ENCODE measurements around the gene ARHGAP6. TPM values are rescaled to one million over a fixed set of nuclear protein-coding genes. Genes with fewer than 3 reads are reported as not detected.

ARHGAP6 gene
- total and polyA plus RNA-seq, 2 experiments from 2014 or later = 0.08 to 0.54 TPM

GRCh38 chrX:11261260-11261659 lies 404.5 kb downstream of the ARHGAP6 start:
- H3K9me3 ChIP-seq (ENCODE audit: low read depth) = no peaks in the 10 kb centered on the region
- no peak overlapping the region for H2AFZ ChIP-seq
- no peaks in the 10 kb centered on the region for H3K36me3 ChIP-seq (ENCODE audit: low read depth)
- in situ Hi-C loops (cut with MboI) = no loop called here
- H3F3A ChIP-seq (ENCODE audit: insufficient read depth) = no peaks in the 10 kb centered on the region; the same call in 1 of the 2 replicates
- no peaks in the 10 kb centered on the region for H3K27me3 ChIP-seq (replicated peaks; ENCODE audit: insufficient read depth)
- H3K4me2 ChIP-seq (ENCODE audit: unreplicated experiment) = no peak overlapping the region
- H3K79me2 ChIP-seq (ENCODE audit: insufficient read depth) = no peaks in the 10 kb centered on the region
- no peaks in the 10 kb centered on the region for H4K20me1 ChIP-seq (ENCODE audit: insufficient read depth)
- H3K27ac ChIP-seq = no peak overlapping the region
- DNase-seq = peak; percentile 83
- TF ChIP-seq EZH2 (IDR thresholded peaks at IDR 0.05; ENCODE audit: insufficient read depth, poor library complexity, severe bottlenecking) = no peak
- TF ChIP-seq EZH2phosphoT487 (IDR thresholded peaks at IDR 0.05; ENCODE audit: insufficient read depth, low read depth) = no peak
- H3K9me2 ChIP-seq (ENCODE audit: insufficient read depth) = no peaks in the 10 kb centered on the region
- no peak overlapping the region for H3K4me3 ChIP-seq
- H3K9ac ChIP-seq = no peak overlapping the region
- WGBS, 2 experiments (ENCODE audit: low coverage in 1 of 2, low lambda C conversion rate in 2 of 2, missing lambda C conversion rate in 2 of 2) = 100% methylated on average over 1 of the region's 1 CpG
- peaks cover 4% of the 10 kb centered on the region; the same call in 1 of the 2 replicates for H3K4me1 ChIP-seq (ENCODE audit: insufficient read depth)

DNA sequence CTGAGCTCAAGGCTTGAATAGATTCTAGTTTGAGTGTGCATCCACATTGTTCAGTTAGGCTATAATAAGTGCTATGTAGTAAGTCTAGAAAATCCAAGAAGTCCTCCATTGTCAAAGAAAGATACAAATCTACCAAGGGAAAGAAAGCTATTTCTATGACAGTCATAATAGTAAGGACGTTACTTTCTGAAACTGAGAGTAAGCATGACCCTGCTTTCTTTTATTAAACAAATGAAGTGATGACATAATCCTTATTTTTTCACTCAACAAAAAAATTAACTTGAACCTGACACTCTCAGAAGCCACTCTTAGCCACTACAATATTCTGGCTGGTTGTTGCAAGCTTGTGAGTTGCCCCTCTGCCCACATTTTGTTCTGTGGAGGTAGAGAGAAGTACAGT lies 406.3 kb downstream of the ARHGAP6 start:
- Histone ChIP-seq H3K9me2 (ENCODE audit: insufficient read depth) (no peaks in the 10 kb centered on the region), H3K4me3 (no peak overlapping the region), H3K36me3 (ENCODE audit: low read depth) (no peaks in the 10 kb centered on the region), H3F3A (ENCODE audit: insufficient read depth) (no peaks in the 10 kb centered on the region; the same call in 1 of the 2 replicates), H4K20me1 (ENCODE audit: insufficient read depth) (no peaks in the 10 kb centered on the region), H3K4me2 (ENCODE audit: unreplicated experiment) (no peak overlapping the region), H3K9me3 (ENCODE audit: low read depth) (no peaks in the 10 kb centered on the region), H3K4me1 (ENCODE audit: insufficient read depth) (peaks cover 4% of the 10 kb centered on the region; the same call in 1 of the 2 replicates), H3K27me3 (replicated peaks; ENCODE audit: insufficient read depth) (no peaks in the 10 kb centered on the region), H3K79me2 (ENCODE audit: insufficient read depth) (no peaks in the 10 kb centered on the region), H3K9ac (no peak overlapping the region), H2AFZ (no peak overlapping the region), H3K27ac (no peak overlapping the region)
- in situ Hi-C loops (cut with MboI) = no loop called here
- WGBS, 2 experiments (ENCODE audit: low coverage in 1 of 2, low lambda C conversion rate in 2 of 2, missing lambda C conversion rate in 2 of 2) = 71 to 100% methylated on average over 1 of the region's 1 CpG
- TF ChIP-seq EZH2 (IDR thresholded peaks at IDR 0.05; ENCODE audit: insufficient read depth, poor library complexity, severe bottlenecking) (no peak), EZH2phosphoT487 (IDR thresholded peaks at IDR 0.05; ENCODE audit: insufficient read depth, low read depth) (no peak)
- no peak for DNase-seq

DNA sequence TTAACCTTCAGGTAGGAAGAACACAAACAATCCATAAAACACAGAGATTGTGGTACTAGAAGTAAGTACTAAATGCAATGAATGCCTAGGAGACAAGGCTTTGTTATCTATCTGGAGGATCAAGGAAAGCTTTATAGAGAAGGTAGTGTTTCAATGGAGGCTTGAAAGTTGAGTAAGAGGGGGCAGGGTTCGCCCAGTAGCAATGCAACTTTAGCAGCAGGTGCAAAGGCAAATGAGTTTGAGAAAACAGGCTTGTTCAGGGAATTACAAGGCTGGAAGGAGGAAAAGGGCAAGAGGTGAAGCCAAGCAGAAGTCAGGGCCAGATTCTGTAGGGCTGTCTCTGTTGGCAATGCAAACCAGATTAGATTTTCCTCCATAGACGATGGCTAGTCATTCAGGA lies 408.0 kb downstream of the ARHGAP6 start:
- no peaks in the 10 kb centered on the region for H3K9me2 ChIP-seq (ENCODE audit: insufficient read depth)
- in situ Hi-C loops (cut with MboI) = no loop called here
- H3K4me3 ChIP-seq = no peak overlapping the region
- WGBS, 2 experiments (ENCODE audit: low coverage in 1 of 2, low lambda C conversion rate in 2 of 2, missing lambda C conversion rate in 2 of 2) = 56 to 67% methylated on average over 2 of the region's 2 CpGs
- H3K4me2 ChIP-seq (ENCODE audit: unreplicated experiment) = no peak overlapping the region
- H3K9me3 ChIP-seq (ENCODE audit: low read depth) = no peaks in the 10 kb centered on the region
- no peak for TF ChIP-seq EZH2 (IDR thresholded peaks at IDR 0.05; ENCODE audit: insufficient read depth, poor library complexity, severe bottlenecking)
- no peak for TF ChIP-seq EZH2phosphoT487 (IDR thresholded peaks at IDR 0.05; ENCODE audit: insufficient read depth, low read depth)
- H4K20me1 ChIP-seq (ENCODE audit: insufficient read depth) = no peaks in the 10 kb centered on the region
- DNase-seq = no peak
- no peaks in the 10 kb centered on the region for H3K36me3 ChIP-seq (ENCODE audit: low read depth)
- H3F3A ChIP-seq (ENCODE audit: insufficient read depth) = no peaks in the 10 kb centered on the region; the same call in 1 of the 2 replicates
- H3K4me1 ChIP-seq (ENCODE audit: insufficient read depth) = peaks cover 4% of the 10 kb centered on the region; the same call in 1 of the 2 replicates
- H2AFZ ChIP-seq = no peak overlapping the region
- H3K79me2 ChIP-seq (ENCODE audit: insufficient read depth) = no peaks in the 10 kb centered on the region
- H3K27ac ChIP-seq = no peak overlapping the region
- H3K9ac ChIP-seq = no peak overlapping the region
- H3K27me3 ChIP-seq (replicated peaks; ENCODE audit: insufficient read depth) = no peaks in the 10 kb centered on the region

- Histone ChIP-seq H3F3A (ENCODE audit: insufficient read depth) (no peaks in the 10 kb centered on the region; the same call in 1 of the 2 replicates), H2AFZ (no peak overlapping the region), H3K4me1 (ENCODE audit: insufficient read depth) (peaks cover 4% of the 10 kb centered on the region; the same call in 1 of the 2 replicates), H4K20me1 (ENCODE audit: insufficient read depth) (no peaks in the 10 kb centered on the region), H3K9me3 (ENCODE audit: low read depth) (no peaks in the 10 kb centered on the region), H3K27ac (no peak overlapping the region), H3K9ac (no peak overlapping the region), H3K9me2 (ENCODE audit: insufficient read depth) (no peaks in the 10 kb centered on the region), H3K4me3 (no peak overlapping the region), H3K27me3 (replicated peaks; ENCODE audit: insufficient read depth) (no peaks in the 10 kb centered on the region), H3K79me2 (ENCODE audit: insufficient read depth) (no peaks in the 10 kb centered on the region), H3K4me2 (ENCODE audit: unreplicated experiment) (no peak overlapping the region), H3K36me3 (ENCODE audit: low read depth) (no peaks in the 10 kb centered on the region)
- no peak for TF ChIP-seq EZH2phosphoT487 (IDR thresholded peaks at IDR 0.05; ENCODE audit: insufficient read depth, low read depth)
- no peak for TF ChIP-seq EZH2 (IDR thresholded peaks at IDR 0.05; ENCODE audit: insufficient read depth, poor library complexity, severe bottlenecking)
- DNase-seq = no peak
- 82 to 97% methylated on average over 2 of the region's 2 CpGs for WGBS, 2 experiments (ENCODE audit: low coverage in 1 of 2, low lambda C conversion rate in 2 of 2, missing lambda C conversion rate in 2 of 2)
- in situ Hi-C loops (cut with MboI) = no loop called here
These were observed 408.4 kb downstream of the ARHGAP6 start for GRCh38 chrX:11257290-11257689.

All from GM23248 (cell line).